GM06990 (cell line): Measurements from ENCODE around the gene TCF12.
"Not testable (repeated sequence)": the region's sequence is repeated elsewhere in the genome, so short reads cannot be mapped to it uniquely, and the experiment has no call there.

Experiments
- DNase-seq: peaks from one replicate; pipeline ENCODE4 v3.0.0-alpha.2; 2011; ENCODE audit not compliant: insufficient read length; ENCODE audit errors: extremely low read depth
- H3K27me3 ChIP-seq: replicated peaks from 2 replicates; pipeline ENCODE4 v1.6.0; 2011; ENCODE audit warnings: low read length; ENCODE audit not compliant: control insufficient read depth, insufficient read depth
- H3K36me3 ChIP-seq: 2 replicates; pipeline ENCODE4 v1.5.1; 2011; ENCODE audit warnings: low read length; ENCODE audit not compliant: control insufficient read depth, insufficient read depth
- H3K4me3 ChIP-seq: replicated peaks from 2 replicates; pipeline ENCODE4 v1.5.1; 2011; ENCODE audit warnings: low read depth, mild to moderate bottlenecking, control low read depth, low read length
- CTCF ChIP-seq: IDR thresholded peaks from 2 replicates; pipeline ENCODE4 v1.5.1; 2011; ENCODE audit warnings: low read length, control low read depth, mild to moderate bottlenecking, inconsistent platforms; ENCODE audit not compliant: insufficient read depth, poor library complexity, severe bottlenecking

The TCF12 gene

GRCh38 chr15:56927816-56928215 lies 9.4 kb downstream of the TCF12 start:
- Histone ChIP-seq H3K27me3 (no peaks in the 10 kb centered on the region), H3K4me3 (no peak overlapping the region), H3K36me3 (no peaks in the 10 kb centered on the region; the same call in 1 of the 2 replicates)
- DNase-seq, result no peak
- no peak for TF ChIP-seq CTCF

GRCh38 chr15:56929399-56929798 lies 11.0 kb downstream of the TCF12 start:
- no peaks in the 10 kb centered on the region; the same call in 1 of the 2 replicates for H3K36me3 ChIP-seq

GRCh38 chr15:56929933-56930332 lies 11.5 kb downstream of the TCF12 start:
- H3K4me3 ChIP-seq, result no peak overlapping the region
- H3K36me3 ChIP-seq, result no peaks in the 10 kb centered on the region; the same call in 1 of the 2 replicates
- TF ChIP-seq CTCF, result no peak
- H3K27me3 ChIP-seq, result no peaks in the 10 kb centered on the region
- no peak for DNase-seq

More at GRCh38 chr15:56929399-56929798, 11.0 kb downstream of the TCF12 start:
- no peak overlapping the region for H3K4me3 ChIP-seq
- no peak for TF ChIP-seq CTCF
- H3K27me3 ChIP-seq, result no peaks in the 10 kb centered on the region
- DNase-seq, result no peak

- H3K36me3 ChIP-seq, result no peaks in the 10 kb centered on the region; the same call in 1 of the 2 replicates
- TF ChIP-seq CTCF, result no peak
- no peak for DNase-seq
- no peaks in the 10 kb centered on the region for H3K27me3 ChIP-seq
- H3K4me3 ChIP-seq, result no peak overlapping the region
Measured at GRCh38 chr15:56930669-56931313, 12.3 kb downstream of the TCF12 start.

GRCh38 chr15:56931639-56932508 lies 13.4 kb downstream of the TCF12 start:
- H3K36me3 ChIP-seq, result no peaks in the 10 kb centered on the region; the same call in 1 of the 2 replicates
- no peak overlapping the region for H3K4me3 ChIP-seq
- TF ChIP-seq CTCF, result no peak
- no peaks in the 10 kb centered on the region for H3K27me3 ChIP-seq
- DNase-seq, result no peak

GRCh38 chr15:56932509-56932868 lies 14.0 kb downstream of the TCF12 start:
- DNase-seq, H3K36me3 ChIP-seq, H3K4me3 ChIP-seq, H3K27me3 ChIP-seq: not testable (repeated sequence)
